ENCODE measurements around the gene SLC5A10.

SLC5A10 gene

GRCh38 chr17:19010729-19011505, 59.0 kb downstream of the SLC5A10 start:
- Histone ChIP-seq H3K27ac (ENCODE audit: low read depth, low read length, poor library complexity, severe bottlenecking) (no peak overlapping the region), H3K27me3 (ENCODE audit: insufficient read depth, low read length) (no peaks in the 10 kb centered on the region), H3K9me2 (ENCODE audit: low read depth, low read length) (no peaks in the 10 kb centered on the region), H4K20me1 (ENCODE audit: insufficient read depth, low read length) (no peaks in the 10 kb centered on the region), H3F3A (ENCODE audit: insufficient read depth, low read length) (no peaks in the 10 kb centered on the region), H3K4me2 (ENCODE audit: low read length) (no peak overlapping the region), H3K9ac (ENCODE audit: low read length) (no peak overlapping the region), H3K36me3 (ENCODE audit: insufficient read depth, low read length) (no peaks in the 10 kb centered on the region), H2AFZ (ENCODE audit: low read length) (no peak overlapping the region), H3K4me1 (ENCODE audit: insufficient read depth, low read length, severe bottlenecking) (no peaks in the 10 kb centered on the region), H3K9me3 (ENCODE audit: low read length) (no peaks in the 10 kb centered on the region), H3K4me3 (ENCODE audit: low read depth, low read length, poor library complexity, severe bottlenecking) (no peak overlapping the region), H3K79me2 (ENCODE audit: insufficient read depth, low read length) (no peaks in the 10 kb centered on the region)
- TF ChIP-seq EZH2 (IDR thresholded peaks at IDR 0.05; ENCODE audit: borderline replicate concordance, low read length): no peak
- TF ChIP-seq CTCF (IDR thresholded peaks at IDR 0.05; ENCODE audit: low read length): no peak

GRCh38 chr17:19011581-19011980, 59.6 kb downstream of the SLC5A10 start:
- no peak overlapping the region for H3K4me2 ChIP-seq (ENCODE audit: low read length)

GRCh38 chr17:19012171-19013080, 60.5 kb downstream of the SLC5A10 start:
- no peak overlapping the region for H3K9ac ChIP-seq (ENCODE audit: low read length)
- no peak overlapping the region for H2AFZ ChIP-seq (ENCODE audit: low read length)
- no peak overlapping the region for H3K4me2 ChIP-seq (ENCODE audit: low read length)

More at GRCh38 chr17:19011581-19011980, 59.6 kb downstream of the SLC5A10 start:
- Histone ChIP-seq H3K4me3 (ENCODE audit: low read depth, low read length, poor library complexity, severe bottlenecking) (no peak overlapping the region), H3K9me3 (ENCODE audit: low read length) (no peaks in the 10 kb centered on the region), H4K20me1 (ENCODE audit: insufficient read depth, low read length) (no peaks in the 10 kb centered on the region), H3K4me1 (ENCODE audit: insufficient read depth, low read length, severe bottlenecking) (no peaks in the 10 kb centered on the region), H3K27me3 (ENCODE audit: insufficient read depth, low read length) (no peaks in the 10 kb centered on the region), H3K9me2 (ENCODE audit: low read depth, low read length) (no peaks in the 10 kb centered on the region), H3K9ac (ENCODE audit: low read length) (no peak overlapping the region), H3F3A (ENCODE audit: insufficient read depth, low read length) (no peaks in the 10 kb centered on the region), H3K36me3 (ENCODE audit: insufficient read depth, low read length) (no peaks in the 10 kb centered on the region), H2AFZ (ENCODE audit: low read length) (no peak overlapping the region), H3K27ac (ENCODE audit: low read depth, low read length, poor library complexity, severe bottlenecking) (no peak overlapping the region), H3K79me2 (ENCODE audit: insufficient read depth, low read length) (no peaks in the 10 kb centered on the region)
- TF ChIP-seq CTCF (IDR thresholded peaks at IDR 0.05; ENCODE audit: low read length) (no peak), EZH2 (IDR thresholded peaks at IDR 0.05; ENCODE audit: borderline replicate concordance, low read length) (no peak)

More at GRCh38 chr17:19012171-19013080, 60.5 kb downstream of the SLC5A10 start:
- no peak for TF ChIP-seq CTCF (IDR thresholded peaks at IDR 0.05; ENCODE audit: low read length)
- TF ChIP-seq EZH2 (IDR thresholded peaks at IDR 0.05; ENCODE audit: borderline replicate concordance, low read length): no peak
- Histone ChIP-seq H4K20me1 (ENCODE audit: insufficient read depth, low read length) (no peaks in the 10 kb centered on the region), H3K9me3 (ENCODE audit: low read length) (no peaks in the 10 kb centered on the region), H3K4me1 (ENCODE audit: insufficient read depth, low read length, severe bottlenecking) (no peaks in the 10 kb centered on the region), H3F3A (ENCODE audit: insufficient read depth, low read length) (no peaks in the 10 kb centered on the region), H3K4me3 (ENCODE audit: low read depth, low read length, poor library complexity, severe bottlenecking) (no peak overlapping the region), H3K27me3 (ENCODE audit: insufficient read depth, low read length) (no peaks in the 10 kb centered on the region), H3K36me3 (ENCODE audit: insufficient read depth, low read length) (no peaks in the 10 kb centered on the region), H3K27ac (ENCODE audit: low read depth, low read length, poor library complexity, severe bottlenecking) (no peak overlapping the region), H3K9me2 (ENCODE audit: low read depth, low read length) (no peaks in the 10 kb centered on the region), H3K79me2 (ENCODE audit: insufficient read depth, low read length) (no peaks in the 10 kb centered on the region)
